ENCODE results near the gene ASB5.
"Not testable (repeated sequence)": the region's sequence is repeated elsewhere in the genome, so short reads cannot be mapped to it uniquely, and the experiment has no call there.

ASB5 gene

GRCh38 chr4:176286728-176287127, 17.7 kb upstream of the ASB5 start:
- no peak for DNase-seq (ENCODE audit: low read depth, low spot score)
- no peak overlapping the region for H3K27ac ChIP-seq

- H3K27ac ChIP-seq; DNase-seq (ENCODE audit: low read depth, low spot score): not testable (repeated sequence)
Measured at GRCh38 chr4:176279560-176279959, 10.5 kb upstream of the ASB5 start.

- H3K27ac ChIP-seq = no peak overlapping the region
- DNase-seq (ENCODE audit: low read depth, low spot score) = no peak
Measured at GRCh38 chr4:176277162-176277904, 8.3 kb upstream of the ASB5 start.

- no peak for DNase-seq (ENCODE audit: low read depth, low spot score)
- H3K27ac ChIP-seq = no peak overlapping the region
Measured at GRCh38 chr4:176276710-176277109, 7.7 kb upstream of the ASB5 start.

GRCh38 chr4:176274441-176274840, 5.4 kb upstream of the ASB5 start:
- H3K27ac ChIP-seq = peak overlapping the region; percentile 38
- DNase-seq (ENCODE audit: low read depth, low spot score) = peak; percentile 33

- DNase-seq (ENCODE audit: low read depth, low spot score) = no peak
- peak overlapping the region; percentile 38 for H3K27ac ChIP-seq
Measured at GRCh38 chr4:176273736-176274135, 4.7 kb upstream of the ASB5 start.

- no peak for DNase-seq (ENCODE audit: low read depth, low spot score)
- no peak overlapping the region for H3K27ac ChIP-seq
Measured at GRCh38 chr4:176272799-176273198, 3.8 kb upstream of the ASB5 start.

GRCh38 chr4:176271749-176272148, 2.7 kb upstream of the ASB5 start:
- H3K27ac ChIP-seq = peak overlapping the region; percentile 77
- DNase-seq (ENCODE audit: low read depth, low spot score) = peak; percentile 18

- peak overlapping the region; percentile 77 for H3K27ac ChIP-seq
- DNase-seq (ENCODE audit: low read depth, low spot score) = peak; percentile 97
Measured at GRCh38 chr4:176270669-176271068, 1.6 kb upstream of the ASB5 start.

GRCh38 chr4:176266026-176266425, 3.0 kb downstream of the ASB5 start:
- DNase-seq (ENCODE audit: low read depth, low spot score) = no peak
- no peak overlapping the region for H3K27ac ChIP-seq

- no peak for DNase-seq (ENCODE audit: low read depth, low spot score)
- H3K27ac ChIP-seq = no peak overlapping the region
Measured at GRCh38 chr4:176262243-176262642, 6.8 kb downstream of the ASB5 start.

GRCh38 chr4:176261481-176261880, 7.5 kb downstream of the ASB5 start:
- DNase-seq (ENCODE audit: low read depth, low spot score) = no peak

GRCh38 chr4:176261018-176261417, 8.0 kb downstream of the ASB5 start:
- H3K27ac ChIP-seq = no peak overlapping the region
- DNase-seq (ENCODE audit: low read depth, low spot score) = no peak

More at GRCh38 chr4:176261481-176261880, 7.5 kb downstream of the ASB5 start:
- no peak overlapping the region for H3K27ac ChIP-seq

GRCh38 chr4:176259330-176260090, 9.5 kb downstream of the ASB5 start:
- no peak for DNase-seq (ENCODE audit: low read depth, low spot score)

GRCh38 chr4:176258135-176258534, 10.9 kb downstream of the ASB5 start:
- no peak for DNase-seq (ENCODE audit: low read depth, low spot score)

More at GRCh38 chr4:176259330-176260090, 9.5 kb downstream of the ASB5 start:
- H3K27ac ChIP-seq = no peak overlapping the region

GRCh38 chr4:176256921-176257320, 12.1 kb downstream of the ASB5 start:
- DNase-seq (ENCODE audit: low read depth, low spot score) = no peak
- H3K27ac ChIP-seq = no peak overlapping the region

More at GRCh38 chr4:176258135-176258534, 10.9 kb downstream of the ASB5 start:
- no peak overlapping the region for H3K27ac ChIP-seq

- no peak overlapping the region for H3K27ac ChIP-seq
- DNase-seq (ENCODE audit: low read depth, low spot score) = no peak
Measured at GRCh38 chr4:176242764-176243347, 26.2 kb downstream of the ASB5 start.

GRCh38 chr4:176241703-176242102, 27.3 kb downstream of the ASB5 start:
- H3K27ac ChIP-seq = no peak overlapping the region
- no peak for DNase-seq (ENCODE audit: low read depth, low spot score)

- no peak overlapping the region for H3K27ac ChIP-seq
- DNase-seq (ENCODE audit: low read depth, low spot score) = peak; percentile 29
Measured at GRCh38 chr4:176238826-176239225, 30.2 kb downstream of the ASB5 start.

- no peak overlapping the region for H3K27ac ChIP-seq
- DNase-seq (ENCODE audit: low read depth, low spot score) = no peak
Measured at GRCh38 chr4:176238157-176238610, 30.8 kb downstream of the ASB5 start.

- no peak overlapping the region for H3K27ac ChIP-seq
- no peak for DNase-seq (ENCODE audit: low read depth, low spot score)
Measured at GRCh38 chr4:176236946-176237345, 32.1 kb downstream of the ASB5 start.

All from epithelial cell of prostate (primary cell).